Endothelial cell of umbilical vein (primary cell): ENCODE results near the gene JPT2. TPM values are rescaled to one million over a fixed set of nuclear protein-coding genes. Genes with fewer than 3 reads are reported as not detected.

Source experiments
- BruUV-seq: library from RNA; stranded (reverse); fragments of 400-500 nt; replicated peaks from 2 replicates; lab custom pipeline; 2021; lab: Mats Ljungman, UMichigan
- CTCF ChIA-PET: fragments of 300-600, 350-600 bp; sonication (Branson Sonifier 250); formaldehyde crosslinking; loops from one replicate; lab custom pipeline; 2021; ENCODE audit warnings: antibody characterized with exemption, inconsistent platforms; lab: Charles Lee
- POLR2A ChIA-PET: fragments of 300-600, 350-600 bp; sonication (Branson Sonifier 250); formaldehyde crosslinking; loops from one replicate; lab custom pipeline; 2021; ENCODE audit warnings: antibody characterized with exemption, inconsistent platforms; lab: Charles Lee
- DNase-seq: peaks from one replicate; pipeline ENCODE4 v3.0.0-alpha.2; 2011; ENCODE audit warnings: low read depth, low spot score
- FAIRE-seq: peaks from 2 replicates; lab custom pipeline; 2011; peaks lifted over from hg19 to GRCh38; lab: Jason Lieb, UNC
- H2AFZ ChIP-seq: 2 replicates; pipeline ENCODE4 v1.6.0; 2012; ENCODE audit warnings: low read depth, low read length, control low read depth, inconsistent platforms
- H3K27ac ChIP-seq: 2 replicates; pipeline ENCODE4 v1.5.1; 2011; ENCODE audit warnings: low read depth, mild to moderate bottlenecking, control low read depth, low read length, moderate library complexity; ENCODE audit not compliant: insufficient read depth
- H3K27me3 ChIP-seq, 2 experiments: 2 replicates each; pipeline versions ENCODE4 v1.6.0 to v1.6.1; 2011; ENCODE audit warnings: low read length in 2 of 2, mixed read lengths in 1 of 2; ENCODE audit not compliant: control insufficient read depth in 2 of 2, insufficient read depth in 2 of 2
- H3K36me3 ChIP-seq, 2 experiments: 2 replicates in 1 of 2; 3 replicates in 1 of 2; pipeline ENCODE4 v1.5.1; 2011; ENCODE audit warnings: low read length in 2 of 2, mild to moderate bottlenecking in 1 of 2, moderate library complexity in 1 of 2; ENCODE audit not compliant: control insufficient read depth in 2 of 2, insufficient read depth in 2 of 2; ENCODE audit errors: extremely low read depth in 1 of 2
- H3K4me1 ChIP-seq: 3 replicates; pipeline ENCODE4 v1.5.1; 2011; ENCODE audit warnings: mild to moderate bottlenecking, low read length; ENCODE audit not compliant: control insufficient read depth, insufficient read depth; ENCODE audit errors: extremely low read depth
- H3K4me2 ChIP-seq: 2 replicates; pipeline ENCODE4 v1.6.1; 2011; ENCODE audit warnings: low read length, control low read depth, mixed read lengths; ENCODE audit not compliant: insufficient read depth
- H3K4me3 ChIP-seq, 3 experiments: fragments of 200-600 bp in 1 of 3; sonication (generic), shearing (Covaris generic) in 1 of 3; replicated peaks in 1 of 3; 2 replicates each; pipeline ENCODE4 v1.5.1; 2011 to 2016; ENCODE audit warnings: control low read depth in 3 of 3, low read length in 3 of 3, mild to moderate bottlenecking in 2 of 3, inconsistent platforms in 1 of 3, low read depth in 1 of 3, moderate library complexity in 1 of 3; ENCODE audit not compliant: insufficient read depth in 1 of 3
- H3K79me2 ChIP-seq: 2 replicates; pipeline ENCODE4 v1.6.0; 2012; ENCODE audit warnings: low read length, inconsistent platforms; ENCODE audit not compliant: control insufficient read depth, insufficient read depth
- H3K9ac ChIP-seq: replicated peaks from 2 replicates; pipeline ENCODE3; 2011; ENCODE audit warnings: low read length, control low read depth; ENCODE audit not compliant: insufficient read depth; ENCODE audit errors: extremely low read depth
- H3K9me1 ChIP-seq: replicated peaks from 3 replicates; pipeline ENCODE4 v1.6.0; 2011; ENCODE audit warnings: mild to moderate bottlenecking, low read length; ENCODE audit not compliant: control insufficient read depth, insufficient read depth; ENCODE audit errors: extremely low read depth
- H3K9me3 ChIP-seq: replicated peaks from 2 replicates; pipeline ENCODE4 v1.5.1; 2012; ENCODE audit warnings: low read length, inconsistent platforms; ENCODE audit not compliant: control insufficient read depth, insufficient read depth
- H4K20me1 ChIP-seq: replicated peaks from 2 replicates; pipeline ENCODE3; 2011; ENCODE audit warnings: mild to moderate bottlenecking, low read length; ENCODE audit not compliant: control insufficient read depth, insufficient read depth; ENCODE audit errors: extremely low read depth
- EZH2 ChIP-seq: IDR thresholded peaks from 2 replicates; pipeline ENCODE4 v1.6.1; 2012; ENCODE audit warnings: borderline replicate concordance, low read depth, mild to moderate bottlenecking, moderate library complexity, low read length, inconsistent platforms; ENCODE audit not compliant: severe bottlenecking
- FOS ChIP-seq: IDR thresholded peaks from 2 replicates; pipeline ENCODE4 v1.6.1; 2011; ENCODE audit warnings: mild to moderate bottlenecking, low read length, moderate library complexity, borderline replicate concordance; ENCODE audit not compliant: insufficient read depth
- GATA2 ChIP-seq: IDR thresholded peaks from 2 replicates; pipeline ENCODE4 v1.7.0; 2011; ENCODE audit warnings: low read depth, mild to moderate bottlenecking, moderate library complexity, mixed read lengths, low read length; ENCODE audit not compliant: insufficient read length, insufficient read depth
- JUN ChIP-seq: IDR thresholded peaks from 2 replicates; pipeline ENCODE4 v1.6.1; 2011; ENCODE audit warnings: borderline replicate concordance, low read depth; ENCODE audit not compliant: insufficient read length, insufficient read depth
- MYC ChIP-seq: IDR thresholded peaks from one replicate; pipeline ENCODE4 v1.6.1; 2011; ENCODE audit warnings: mild to moderate bottlenecking, low read depth, low read length
- POLR2A ChIP-seq: IDR thresholded peaks from 2 replicates; pipeline ENCODE4 v1.6.1; 2012; ENCODE audit warnings: low read depth, mild to moderate bottlenecking, control low read depth, low read length
- POLR2AphosphoS5 ChIP-seq: IDR thresholded peaks from 2 replicates; pipeline ENCODE4 v1.6.1; 2012; ENCODE audit warnings: low read depth, mild to moderate bottlenecking, control low read depth, low read length, moderate library complexity; ENCODE audit not compliant: insufficient read depth
- dilution Hi-C: fragments of 300-500 bp; cut with MboI; formaldehyde crosslinking; loops from one replicate; pipeline ENCODE4 v1.15.0; 2019; ENCODE audit warnings: low sequenced_read_pairs; ENCODE audit not compliant: extremely low pct_ligation_motif_present
- intact Hi-C: fragments of 100-400 bp; cut with micrococcal nuclease; formaldehyde crosslinking; loops from one replicate; pipeline ENCODE4 v1.10.0; 2022
- polyA plus RNA-seq, 4 experiments: library from polyadenylated mRNA; depleted of rRNA in 3 of 4; stranded (reverse) in 3 of 4; unstranded in 1 of 4; fragments of >200 nt; gene quantifications; 2 replicates each; pipeline versions ENCODE4 v1.2.1 to v1.2.3, GENCODE V29; 2011 to 2012; ENCODE audit warnings: missing spikeins in 1 of 4
- total RNA-seq: library from RNA; stranded (reverse); gene quantifications from 2 replicates; pipeline ENCODE4 v1.2.3, GENCODE V29; 2021
- TF ChIP-seq, protein P1 (sequence below): IDR thresholded peaks from 2 replicates; pipeline ENCODE4 v1.6.1; 2011; ENCODE audit not compliant: insufficient read depth, insufficient read length
- TF ChIP-seq, protein P2 (sequence below), 2 donors: IDR thresholded peaks; 1 replicate in 1 of 2; 2 replicates in 1 of 2; pipeline ENCODE4 v1.5.1; 2011; ENCODE audit warnings: low read length in 2 of 2, mild to moderate bottlenecking in 2 of 2, moderate library complexity in 2 of 2, control low read depth in 1 of 2, inconsistent platforms in 1 of 2, low read depth in 1 of 2; ENCODE audit not compliant: insufficient read depth in 1 of 2; ENCODE audit errors: extremely low read depth in 1 of 2

Gene JPT2
- total and polyA plus RNA-seq, 2 donors (not counting 3 experiments of a cell fraction or from before 2014, with no cell fraction given), result 35.8 to 93.3 TPM

DNA sequence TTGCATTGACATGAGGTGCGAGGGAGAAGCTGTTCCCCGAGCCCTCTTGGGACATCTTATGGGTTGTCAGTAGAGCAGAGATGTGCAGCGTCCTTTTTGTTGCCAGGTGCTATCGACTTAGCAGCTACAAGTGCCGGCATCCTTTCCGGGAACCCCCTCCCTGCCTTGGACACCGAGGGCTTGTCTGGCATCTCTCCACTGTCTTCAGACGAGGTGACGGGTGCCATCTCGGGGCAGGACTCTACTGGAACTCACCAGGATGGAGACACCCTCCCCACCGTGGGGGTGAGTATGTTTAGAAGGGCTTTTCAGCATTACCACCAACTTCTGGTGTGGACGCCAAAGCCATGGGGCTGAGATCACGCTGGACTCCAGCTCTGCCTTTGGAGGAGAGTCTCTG lies 11.8 kb upstream of the JPT2 start:
- Histone ChIP-seq H3K4me3 (no peak overlapping the region), H3K9ac (no peak overlapping the region), H3K9me1 (no peaks in the 10 kb centered on the region), H3K36me3 (peaks cover 22 to 80% of the 10 kb centered on the region in 2 experiments), H3K4me2 (no peak overlapping the region), H4K20me1 (no peaks in the 10 kb centered on the region), H3K27ac (no peak overlapping the region), H3K9me3 (no peaks in the 10 kb centered on the region), H3K4me1 (no peaks in the 10 kb centered on the region), H3K79me2 (no peaks in the 10 kb centered on the region), H3K27me3 (no peaks in the 10 kb centered on the region), H2AFZ (no peak overlapping the region)
- no TSS peak for BruUV-seq
- TF ChIP-seq JUN, result no peak
- no peak for TF ChIP-seq POLR2AphosphoS5
- TF ChIP-seq MYC, result no peak
- no peak for TF ChIP-seq POLR2A
- TF ChIP-seq FOS, result no peak
- no peak for TF ChIP-seq EZH2
- TF ChIP-seq, protein P1, sequence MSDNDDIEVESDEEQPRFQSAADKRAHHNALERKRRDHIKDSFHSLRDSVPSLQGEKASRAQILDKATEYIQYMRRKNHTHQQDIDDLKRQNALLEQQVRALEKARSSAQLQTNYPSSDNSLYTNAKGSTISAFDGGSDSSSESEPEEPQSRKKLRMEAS, result no peak
- no peak for TF ChIP-seq GATA2
- TF ChIP-seq, protein P2, sequence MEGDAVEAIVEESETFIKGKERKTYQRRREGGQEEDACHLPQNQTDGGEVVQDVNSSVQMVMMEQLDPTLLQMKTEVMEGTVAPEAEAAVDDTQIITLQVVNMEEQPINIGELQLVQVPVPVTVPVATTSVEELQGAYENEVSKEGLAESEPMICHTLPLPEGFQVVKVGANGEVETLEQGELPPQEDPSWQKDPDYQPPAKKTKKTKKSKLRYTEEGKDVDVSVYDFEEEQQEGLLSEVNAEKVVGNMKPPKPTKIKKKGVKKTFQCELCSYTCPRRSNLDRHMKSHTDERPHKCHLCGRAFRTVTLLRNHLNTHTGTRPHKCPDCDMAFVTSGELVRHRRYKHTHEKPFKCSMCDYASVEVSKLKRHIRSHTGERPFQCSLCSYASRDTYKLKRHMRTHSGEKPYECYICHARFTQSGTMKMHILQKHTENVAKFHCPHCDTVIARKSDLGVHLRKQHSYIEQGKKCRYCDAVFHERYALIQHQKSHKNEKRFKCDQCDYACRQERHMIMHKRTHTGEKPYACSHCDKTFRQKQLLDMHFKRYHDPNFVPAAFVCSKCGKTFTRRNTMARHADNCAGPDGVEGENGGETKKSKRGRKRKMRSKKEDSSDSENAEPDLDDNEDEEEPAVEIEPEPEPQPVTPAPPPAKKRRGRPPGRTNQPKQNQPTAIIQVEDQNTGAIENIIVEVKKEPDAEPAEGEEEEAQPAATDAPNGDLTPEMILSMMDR (IDR thresholded peaks at IDR 0.05; ENCODE audit: extremely low read depth in 1 of 2, insufficient read depth in 1 of 2, low read depth in 1 of 2, low read length in 2 of 2), result no peak
- DNase-seq, result no peak
- no peak for FAIRE-seq
- dilution Hi-C loops, result no loop called here
- intact Hi-C loops, result no loop called here
- ChIA-PET CTCF (interaction anchor here (1.5 kb wide), 1 partner anchor 8 kb away, joined by 6 read pairs; no protein-coding TSS in a partner anchor), POLR2A (no interaction called here)
